HEK293 (cell line): ENCODE results near the gene ANGPTL5.
A peak's percentile ranks its signal among the peaks of the same experiment; 100 is the strongest.

Experiments
- CTCF ChIA-PET: fragments of 350-600 bp; formaldehyde crosslinking; extraction: SDS; loops from one replicate; lab custom pipeline; 2021; ENCODE audit warnings: antibody characterized with exemption; lab: Yijun Ruan, JAX
- POLR2A ChIA-PET: fragments of 300-600 bp; formaldehyde crosslinking; extraction: SDS; loops from one replicate; lab custom pipeline; 2020; ENCODE audit warnings: antibody characterized with exemption, inconsistent platforms; lab: Yijun Ruan, JAX
- H3K27ac ChIP-seq: fragments of 200-500 bp; sonication (Bioruptor generic); 2 replicates; pipeline ENCODE4 v1.5.1; 2014; ENCODE audit warnings: low read depth, low read length, control low read depth, inconsistent platforms; ENCODE audit errors: extremely low read depth
- H3K36me3 ChIP-seq, 2 experiments: fragments of 200-500 bp in 1 of 2; sonication (Bioruptor generic) in 1 of 2; 1 replicate in 1 of 2; 2 replicates in 1 of 2; pipeline ENCODE4 v1.5.1; 2014 to 2017; ENCODE audit warnings: inconsistent platforms in 2 of 2, low read length in 2 of 2; ENCODE audit not compliant: control insufficient read depth in 2 of 2, insufficient read depth in 1 of 2
- H3K4me1 ChIP-seq: fragments of 200-500 bp; sonication (Bioruptor generic); 2 replicates; pipeline ENCODE4 v1.5.1; 2014; ENCODE audit warnings: mild to moderate bottlenecking, low read length, inconsistent platforms; ENCODE audit not compliant: control insufficient read depth, insufficient read depth
- H3K4me3 ChIP-seq: 2 replicates; pipeline ENCODE4 v1.5.1; 2011; ENCODE audit warnings: low read depth, mild to moderate bottlenecking, control low read depth, low read length, moderate library complexity
- H3K9me3 ChIP-seq: fragments of 200-500 bp; sonication (Bioruptor generic); 2 replicates; pipeline ENCODE4 v1.5.1; 2014; ENCODE audit warnings: low read depth, low read length, inconsistent platforms; ENCODE audit not compliant: control insufficient read depth, insufficient read depth
- BCL11A ChIP-seq: fragments of 450-650 bp; formaldehyde crosslinking; IDR thresholded peaks from 2 replicates; pipeline ENCODE4 v1.5.1; 2016; ENCODE audit warnings: low read depth, missing biosample characterization, missing genetic modification characterization
- GFI1B ChIP-seq: fragments of 450-650 bp; formaldehyde crosslinking; IDR thresholded peaks from 2 replicates; pipeline ENCODE4 v1.5.1; 2016; ENCODE audit warnings: missing biosample characterization, missing genetic modification characterization
- GLI2 ChIP-seq: fragments of 450-650 bp; formaldehyde crosslinking; IDR thresholded peaks from 2 replicates; pipeline ENCODE4; 2017; ENCODE audit warnings: missing biosample characterization, missing genetic modification characterization, low read depth, borderline replicate concordance
- KLF1 ChIP-seq: fragments of 450-650 bp; formaldehyde crosslinking; IDR thresholded peaks from 2 replicates; pipeline ENCODE4 v1.5.1; 2016; ENCODE audit warnings: missing biosample characterization, missing genetic modification characterization
- KLF16 ChIP-seq: fragments of 450-650 bp; formaldehyde crosslinking; IDR thresholded peaks from 2 replicates; pipeline ENCODE4 v1.5.1; 2017; ENCODE audit warnings: missing biosample characterization, missing genetic modification characterization
- KLF8 ChIP-seq: fragments of 450-650 bp; formaldehyde crosslinking; IDR thresholded peaks from 2 replicates; pipeline ENCODE4 v1.5.1; 2016; ENCODE audit warnings: missing biosample characterization, missing genetic modification characterization
- OSR2 ChIP-seq: fragments of 450-650 bp; formaldehyde crosslinking; IDR thresholded peaks from 2 replicates; pipeline ENCODE4 v1.5.1; 2016; ENCODE audit warnings: missing biosample characterization, missing genetic modification characterization
- OVOL3 ChIP-seq: fragments of 450-650 bp; formaldehyde crosslinking; IDR thresholded peaks from 2 replicates; pipeline ENCODE4 v1.5.1; 2016; ENCODE audit warnings: missing biosample characterization, missing genetic modification characterization
- PRDM1 ChIP-seq: fragments of 450-650 bp; formaldehyde crosslinking; IDR thresholded peaks from 2 replicates; pipeline ENCODE4; 2016; ENCODE audit warnings: missing biosample characterization, missing genetic modification characterization
- SP7 ChIP-seq: fragments of 450-650 bp; formaldehyde crosslinking; IDR thresholded peaks from 2 replicates; pipeline ENCODE4 v1.5.1; 2016; ENCODE audit warnings: missing biosample characterization, missing genetic modification characterization
- TCF7L2 ChIP-seq: IDR thresholded peaks from 2 replicates; pipeline ENCODE4 v1.6.1; 2011; ENCODE audit warnings: low read depth, mild to moderate bottlenecking, inconsistent platforms, low read length, moderate library complexity, borderline replicate concordance
- ZBTB8A ChIP-seq: fragments of 450-650 bp; formaldehyde crosslinking; IDR thresholded peaks from 2 replicates; pipeline ENCODE4 v1.5.1; 2016; ENCODE audit warnings: missing biosample characterization, missing genetic modification characterization
- ZNF114 ChIP-seq: fragments of 450-650 bp; formaldehyde crosslinking; IDR thresholded peaks from 2 replicates; pipeline ENCODE4 v1.5.0; 2017; ENCODE audit warnings: missing biosample characterization, missing genetic modification characterization
- ZNF16 ChIP-seq: fragments of 450-650 bp; formaldehyde crosslinking; IDR thresholded peaks from 2 replicates; pipeline ENCODE4 v1.5.1; 2016; ENCODE audit warnings: low read depth, missing biosample characterization, missing genetic modification characterization
- ZNF302 ChIP-seq: fragments of 450-650 bp; formaldehyde crosslinking; IDR thresholded peaks from 2 replicates; pipeline ENCODE4 v1.5.1; 2016; ENCODE audit warnings: missing biosample characterization, missing genetic modification characterization, low read depth
- ZNF571 ChIP-seq: fragments of 450-650 bp; formaldehyde crosslinking; IDR thresholded peaks from 2 replicates; pipeline ENCODE4 v1.5.0; 2017; ENCODE audit warnings: missing biosample characterization, missing genetic modification characterization
- ZNF596 ChIP-seq: fragments of 450-650 bp; IDR thresholded peaks from 2 replicates; pipeline ENCODE4 v1.5.0; 2018; ENCODE audit warnings: missing biosample characterization, mild to moderate bottlenecking, missing genetic modification characterization, moderate library complexity
- ZNF704 ChIP-seq: fragments of 450-650 bp; formaldehyde crosslinking; IDR thresholded peaks from 2 replicates; pipeline ENCODE4 v1.5.1; 2016; ENCODE audit warnings: missing biosample characterization, missing genetic modification characterization
- ZNF768 ChIP-seq: fragments of 450-650 bp; formaldehyde crosslinking; IDR thresholded peaks from 2 replicates; pipeline ENCODE4 v1.5.1; 2018; ENCODE audit warnings: missing biosample characterization, mild to moderate bottlenecking, missing genetic modification characterization
- ZNF777 ChIP-seq: fragments of 450-650 bp; formaldehyde crosslinking; IDR thresholded peaks from 2 replicates; pipeline ENCODE4 v1.5.1; 2017; ENCODE audit warnings: missing biosample characterization, missing genetic modification characterization, borderline replicate concordance
- ZSCAN23 ChIP-seq: fragments of 450-650 bp; formaldehyde crosslinking; IDR thresholded peaks from 2 replicates; pipeline ENCODE4 v1.5.1; 2016; ENCODE audit warnings: missing biosample characterization, missing genetic modification characterization
- ZXDB ChIP-seq: fragments of 450-650 bp; formaldehyde crosslinking; IDR thresholded peaks from 2 replicates; pipeline ENCODE4 v1.5.1; 2016; ENCODE audit warnings: missing biosample characterization, missing genetic modification characterization
- TF ChIP-seq, protein P1 (sequence below): fragments of 450-650 bp; formaldehyde crosslinking; IDR thresholded peaks from 2 replicates; pipeline ENCODE4 v1.5.1; 2017; ENCODE audit warnings: missing biosample characterization, missing genetic modification characterization
- TF ChIP-seq, protein P2 (sequence below): fragments of 450-650 bp; formaldehyde crosslinking; IDR thresholded peaks from 2 replicates; pipeline ENCODE4 v1.5.1; 2016; ENCODE audit warnings: missing biosample characterization, missing genetic modification characterization
- TF ChIP-seq, protein P3 (sequence below): fragments of 450-650 bp; formaldehyde crosslinking; IDR thresholded peaks from 2 replicates; pipeline ENCODE4 v1.5.1; 2016; ENCODE audit warnings: missing biosample characterization, missing genetic modification characterization

The ANGPTL5 gene

DNA sequence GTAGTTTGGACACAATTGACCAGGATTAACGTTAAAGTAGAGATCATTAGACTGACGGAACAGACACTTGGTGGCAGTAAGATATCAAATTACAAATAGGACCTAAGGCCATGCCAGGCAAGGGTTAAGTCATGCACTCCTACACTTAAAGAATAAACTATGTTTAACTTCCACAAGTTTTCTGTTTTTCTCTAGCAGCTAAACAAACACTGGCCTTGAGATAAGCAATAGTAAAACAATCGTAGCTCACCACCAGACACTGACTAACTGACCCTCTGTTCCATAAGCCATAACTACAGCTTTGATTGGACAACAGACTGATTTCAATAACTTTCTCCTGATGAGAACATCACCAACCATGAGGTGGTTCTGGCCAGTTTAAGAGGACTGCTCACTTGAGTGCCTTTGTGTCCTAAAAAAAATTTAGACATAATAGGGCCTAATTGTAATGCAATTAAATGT lies 3.5 kb downstream of the ANGPTL5 start (continued):
- TF ChIP-seq TCF7L2 (peak; percentile 28; the same call in 1 of the 2 replicates), ZNF768 (tag by site-specific recombination) (no peak), KLF8 (tag by site-specific recombination) (no peak), OSR2 (tag by site-specific recombination) (peak; percentile 41; the same call in 1 of the 2 replicates), PRDM1 (tag by site-specific recombination) (no peak), ZNF777 (tag by site-specific recombination) (no peak), ZNF114 (no peak), KLF16 (tag by site-specific recombination) (no peak), ZNF16 (no peak)
- TF ChIP-seq, protein P1, sequence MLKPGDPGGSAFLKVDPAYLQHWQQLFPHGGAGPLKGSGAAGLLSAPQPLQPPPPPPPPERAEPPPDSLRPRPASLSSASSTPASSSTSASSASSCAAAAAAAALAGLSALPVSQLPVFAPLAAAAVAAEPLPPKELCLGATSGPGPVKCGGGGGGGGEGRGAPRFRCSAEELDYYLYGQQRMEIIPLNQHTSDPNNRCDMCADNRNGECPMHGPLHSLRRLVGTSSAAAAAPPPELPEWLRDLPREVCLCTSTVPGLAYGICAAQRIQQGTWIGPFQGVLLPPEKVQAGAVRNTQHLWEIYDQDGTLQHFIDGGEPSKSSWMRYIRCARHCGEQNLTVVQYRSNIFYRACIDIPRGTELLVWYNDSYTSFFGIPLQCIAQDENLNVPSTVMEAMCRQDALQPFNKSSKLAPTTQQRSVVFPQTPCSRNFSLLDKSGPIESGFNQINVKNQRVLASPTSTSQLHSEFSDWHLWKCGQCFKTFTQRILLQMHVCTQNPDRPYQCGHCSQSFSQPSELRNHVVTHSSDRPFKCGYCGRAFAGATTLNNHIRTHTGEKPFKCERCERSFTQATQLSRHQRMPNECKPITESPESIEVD (tag by site-specific recombination), result peak; percentile 79

- TF ChIP-seq ZSCAN23 (tag by site-specific recombination), result no peak
- TF ChIP-seq, protein P2, sequence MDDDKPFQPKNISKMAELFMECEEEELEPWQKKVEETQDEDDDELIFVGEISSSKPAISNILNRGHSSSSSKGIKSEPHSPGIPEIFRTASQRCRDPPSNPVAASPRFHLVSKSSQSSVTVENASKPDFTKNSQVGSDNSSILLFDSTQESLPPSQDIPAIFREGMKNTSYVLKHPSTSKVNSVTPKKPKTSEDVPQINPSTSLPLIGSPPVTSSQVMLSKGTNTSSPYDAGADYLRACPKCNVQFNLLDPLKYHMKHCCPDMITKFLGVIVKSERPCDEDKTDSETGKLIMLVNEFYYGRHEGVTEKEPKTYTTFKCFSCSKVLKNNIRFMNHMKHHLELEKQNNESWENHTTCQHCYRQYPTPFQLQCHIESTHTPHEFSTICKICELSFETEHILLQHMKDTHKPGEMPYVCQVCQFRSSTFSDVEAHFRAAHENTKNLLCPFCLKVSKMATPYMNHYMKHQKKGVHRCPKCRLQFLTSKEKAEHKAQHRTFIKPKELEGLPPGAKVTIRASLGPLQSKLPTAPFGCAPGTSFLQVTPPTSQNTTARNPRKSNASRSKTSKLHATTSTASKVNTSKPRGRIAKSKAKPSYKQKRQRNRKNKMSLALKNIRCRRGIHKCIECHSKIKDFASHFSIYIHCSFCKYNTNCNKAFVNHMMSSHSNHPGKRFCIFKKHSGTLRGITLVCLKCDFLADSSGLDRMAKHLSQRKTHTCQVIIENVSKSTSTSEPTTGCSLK (tag by site-specific recombination), result no peak
- TF ChIP-seq BCL11A, result no peak
- TF ChIP-seq ZNF571 (tag by site-specific recombination), result no peak
- TF ChIP-seq, protein P3, sequence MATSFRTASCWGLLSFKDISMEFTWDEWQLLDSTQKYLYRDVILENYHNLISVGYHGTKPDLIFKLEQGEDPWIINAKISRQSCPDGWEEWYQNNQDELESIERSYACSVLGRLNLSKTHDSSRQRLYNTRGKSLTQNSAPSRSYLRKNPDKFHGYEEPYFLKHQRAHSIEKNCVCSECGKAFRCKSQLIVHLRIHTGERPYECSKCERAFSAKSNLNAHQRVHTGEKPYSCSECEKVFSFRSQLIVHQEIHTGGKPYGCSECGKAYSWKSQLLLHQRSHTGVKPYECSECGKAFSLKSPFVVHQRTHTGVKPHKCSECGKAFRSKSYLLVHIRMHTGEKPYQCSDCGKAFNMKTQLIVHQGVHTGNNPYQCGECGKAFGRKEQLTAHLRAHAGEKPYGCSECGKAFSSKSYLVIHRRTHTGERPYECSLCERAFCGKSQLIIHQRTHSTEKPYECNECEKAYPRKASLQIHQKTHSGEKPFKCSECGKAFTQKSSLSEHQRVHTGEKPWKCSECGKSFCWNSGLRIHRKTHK, result no peak
- no peak for TF ChIP-seq ZBTB8A (tag by site-specific recombination)
- TF ChIP-seq GLI2 (tag by site-specific recombination), result no peak
- TF ChIP-seq ZNF302 (tag by site-specific recombination), result no peak
- TF ChIP-seq ZXDB, result no peak
- TF ChIP-seq ZNF704 (tag by site-specific recombination), result no peak
- no peak for TF ChIP-seq ZNF596 (tag by site-specific recombination)
- no peak for TF ChIP-seq GFI1B (tag by site-specific recombination)
- TF ChIP-seq KLF1 (tag by site-specific recombination), result no peak
- no peak for TF ChIP-seq OVOL3 (tag by site-specific recombination)
- TF ChIP-seq SP7 (tag by site-specific recombination), result no peak
- H3K4me3 ChIP-seq, result no peak overlapping the region
- peaks cover 6% of the 10 kb centered on the region; the same call in 1 of the 2 replicates for H3K4me1 ChIP-seq
- no peaks in the 10 kb centered on the region for H3K9me3 ChIP-seq
- POLR2A ChIA-PET, result no interaction called here
- no peaks in the 10 kb centered on the region for H3K36me3 ChIP-seq
- H3K27ac ChIP-seq, result no peak overlapping the region
- CTCF ChIA-PET, result no interaction called here
Measured at GRCh38 chr11:101909087-101909486, 7.2 kb downstream of the ANGPTL5 start.
